Tibial nerve (tissue), 4 donors: ENCODE results near the gene ANAPC2.

Experiments
- EP300 ChIP-seq, 2 donors: sonication (generic); formaldehyde crosslinking; IDR thresholded peaks; one replicate each; pipeline ENCODE4 v1.6.1; 2017; ENCODE audit warnings: antibody characterized with exemption in 2 of 2, mild to moderate bottlenecking in 1 of 2
- POLR2A ChIP-seq, 2 donors: fragments of 450-650 bp; IDR thresholded peaks; one replicate each; pipeline ENCODE4 v1.6.1; 2017; ENCODE audit warnings: antibody characterized with exemption in 2 of 2, mild to moderate bottlenecking in 2 of 2, moderate library complexity in 2 of 2
- TF ChIP-seq, protein P1 (sequence below), 5 experiments: fragments of 200-600 bp in 3 of 5; fragments of 450-650 bp in 2 of 5; sonication (generic) in 3 of 5; IDR thresholded peaks; one replicate each; pipeline ENCODE4 v1.5.1; 2016 to 2019; ENCODE audit warnings: antibody characterized with exemption in 5 of 5, mild to moderate bottlenecking in 3 of 5, moderate library complexity in 2 of 5

DNA sequence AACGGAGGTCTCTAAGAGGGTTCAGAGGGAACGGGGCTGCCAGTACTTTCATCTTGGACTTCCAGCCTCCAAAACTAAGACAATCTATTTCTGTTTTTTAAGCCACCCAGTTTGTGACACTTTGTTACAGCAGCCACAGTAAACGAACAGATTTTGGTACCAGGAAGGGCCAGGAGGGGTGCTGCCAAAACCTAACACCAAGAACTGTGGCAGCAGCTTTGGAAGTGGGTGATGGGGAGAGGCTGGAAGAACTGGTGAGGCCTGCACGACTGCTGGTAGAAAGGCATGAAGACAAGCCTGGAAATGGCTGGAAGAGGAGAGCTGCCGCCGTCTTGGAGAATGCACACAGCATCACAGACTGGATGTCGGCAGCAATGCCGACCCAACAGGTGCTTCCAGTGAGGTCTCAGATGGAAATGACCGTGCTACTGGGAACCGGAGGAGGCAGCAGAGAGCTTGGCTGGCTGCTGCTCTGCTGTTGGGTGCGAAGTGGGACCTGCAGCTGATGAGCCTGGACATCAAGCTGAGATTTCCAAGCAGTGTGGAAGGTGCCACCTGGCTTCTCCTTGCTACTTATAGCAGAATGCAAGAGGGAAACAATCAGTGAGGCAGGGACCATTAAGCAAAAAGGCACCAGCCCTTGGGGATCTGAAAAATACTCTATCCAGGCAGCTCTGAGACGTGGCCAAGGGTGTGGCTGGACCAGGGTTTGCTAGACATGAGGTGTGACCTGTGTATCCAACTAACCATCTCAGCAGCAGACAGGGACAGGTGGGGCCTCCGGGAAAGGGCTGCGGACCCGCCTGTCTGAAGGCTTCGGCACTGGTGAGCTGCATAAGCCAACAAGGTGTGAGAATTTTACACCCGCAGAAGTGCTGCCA is 11.8 kb downstream of the ANAPC2 start:
- TF ChIP-seq, protein P1, sequence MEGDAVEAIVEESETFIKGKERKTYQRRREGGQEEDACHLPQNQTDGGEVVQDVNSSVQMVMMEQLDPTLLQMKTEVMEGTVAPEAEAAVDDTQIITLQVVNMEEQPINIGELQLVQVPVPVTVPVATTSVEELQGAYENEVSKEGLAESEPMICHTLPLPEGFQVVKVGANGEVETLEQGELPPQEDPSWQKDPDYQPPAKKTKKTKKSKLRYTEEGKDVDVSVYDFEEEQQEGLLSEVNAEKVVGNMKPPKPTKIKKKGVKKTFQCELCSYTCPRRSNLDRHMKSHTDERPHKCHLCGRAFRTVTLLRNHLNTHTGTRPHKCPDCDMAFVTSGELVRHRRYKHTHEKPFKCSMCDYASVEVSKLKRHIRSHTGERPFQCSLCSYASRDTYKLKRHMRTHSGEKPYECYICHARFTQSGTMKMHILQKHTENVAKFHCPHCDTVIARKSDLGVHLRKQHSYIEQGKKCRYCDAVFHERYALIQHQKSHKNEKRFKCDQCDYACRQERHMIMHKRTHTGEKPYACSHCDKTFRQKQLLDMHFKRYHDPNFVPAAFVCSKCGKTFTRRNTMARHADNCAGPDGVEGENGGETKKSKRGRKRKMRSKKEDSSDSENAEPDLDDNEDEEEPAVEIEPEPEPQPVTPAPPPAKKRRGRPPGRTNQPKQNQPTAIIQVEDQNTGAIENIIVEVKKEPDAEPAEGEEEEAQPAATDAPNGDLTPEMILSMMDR (IDR thresholded peaks at IDR 0.05): peak; percentile 12 to 40 (median 26)
- TF ChIP-seq EP300 (IDR thresholded peaks at IDR 0.05): no peak
- TF ChIP-seq POLR2A (IDR thresholded peaks at IDR 0.05): no peak
